Hepatic stellate cell (primary cell): ENCODE data around the gene NFIA.

ENCODE experiments used
- DNase-seq: peaks from one replicate; pipeline ENCODE4 v3.0.0; 2011; ENCODE audit warnings: low spot score

Gene NFIA

GRCh38 chr1:61332796-61333195, 250.4 kb downstream of the NFIA start:
- no peak for DNase-seq

- no peak for DNase-seq
Measured at GRCh38 chr1:61334718-61335589, 252.6 kb downstream of the NFIA start.

- no peak for DNase-seq
Measured at GRCh38 chr1:61337037-61337436, 254.7 kb downstream of the NFIA start.

GRCh38 chr1:61337441-61337951, 255.1 kb downstream of the NFIA start:
- no peak for DNase-seq

- peak; percentile 69 for DNase-seq
Measured at GRCh38 chr1:61337981-61338848, 255.9 kb downstream of the NFIA start.

DNA sequence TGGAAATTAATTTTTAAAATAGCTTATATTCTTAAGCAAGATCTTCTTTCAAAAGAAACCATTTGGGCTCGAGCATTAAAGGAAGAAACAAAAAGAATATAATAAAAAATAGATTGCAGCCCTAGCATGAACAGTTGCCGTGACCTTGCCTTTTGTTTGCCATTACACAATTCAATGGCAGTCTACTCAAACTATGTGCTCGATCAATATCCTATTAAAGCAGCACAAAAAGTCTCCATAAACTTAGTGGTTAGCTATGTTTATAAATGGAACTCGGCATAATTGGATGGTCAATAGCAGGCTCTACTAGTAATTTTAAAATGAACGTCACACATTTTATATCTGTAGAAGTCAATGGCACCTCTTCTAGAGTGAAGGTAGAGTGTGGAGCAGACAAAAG, 256.5 kb downstream of the NFIA start:
- no peak for DNase-seq

- no peak for DNase-seq
Measured at GRCh38 chr1:61341426-61341825, 259.1 kb downstream of the NFIA start.

GRCh38 chr1:61343734-61344420, 261.5 kb downstream of the NFIA start:
- DNase-seq = no peak

- DNase-seq = no peak
Measured at GRCh38 chr1:61344696-61345095, 262.3 kb downstream of the NFIA start.

DNA sequence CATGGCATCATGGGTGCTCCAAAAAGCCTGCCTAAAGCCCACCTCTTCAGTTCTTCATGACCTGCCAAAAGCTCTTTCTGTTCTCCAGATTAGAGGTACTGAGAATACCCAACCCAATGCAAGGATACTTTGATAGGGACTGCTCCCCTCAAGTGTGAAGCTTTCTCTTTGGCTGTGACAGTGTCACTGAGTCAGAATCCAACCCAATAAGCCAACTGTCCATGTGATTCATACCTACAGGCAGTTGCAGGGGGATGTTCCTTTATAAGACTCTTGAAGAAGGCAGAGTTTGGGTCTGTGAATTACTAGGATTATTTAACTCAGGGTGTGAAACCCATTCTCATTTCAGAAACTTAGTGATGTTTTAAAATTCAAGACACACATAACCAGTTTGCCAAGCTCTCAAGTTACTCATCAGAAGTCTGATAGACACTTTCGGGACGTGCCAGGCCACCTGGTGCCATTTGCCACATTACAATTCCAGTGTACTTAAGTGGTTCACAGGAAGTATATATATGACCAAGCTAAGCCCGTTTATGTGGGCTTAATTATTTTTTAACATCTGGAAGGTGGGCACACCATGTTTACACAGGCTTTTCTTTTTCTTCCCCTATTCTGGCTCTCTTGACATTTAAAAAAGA, 265.8 kb downstream of the NFIA start:
- no peak for DNase-seq

- no peak for DNase-seq
Measured at GRCh38 chr1:61352845-61353435, 270.6 kb downstream of the NFIA start.

DNA sequence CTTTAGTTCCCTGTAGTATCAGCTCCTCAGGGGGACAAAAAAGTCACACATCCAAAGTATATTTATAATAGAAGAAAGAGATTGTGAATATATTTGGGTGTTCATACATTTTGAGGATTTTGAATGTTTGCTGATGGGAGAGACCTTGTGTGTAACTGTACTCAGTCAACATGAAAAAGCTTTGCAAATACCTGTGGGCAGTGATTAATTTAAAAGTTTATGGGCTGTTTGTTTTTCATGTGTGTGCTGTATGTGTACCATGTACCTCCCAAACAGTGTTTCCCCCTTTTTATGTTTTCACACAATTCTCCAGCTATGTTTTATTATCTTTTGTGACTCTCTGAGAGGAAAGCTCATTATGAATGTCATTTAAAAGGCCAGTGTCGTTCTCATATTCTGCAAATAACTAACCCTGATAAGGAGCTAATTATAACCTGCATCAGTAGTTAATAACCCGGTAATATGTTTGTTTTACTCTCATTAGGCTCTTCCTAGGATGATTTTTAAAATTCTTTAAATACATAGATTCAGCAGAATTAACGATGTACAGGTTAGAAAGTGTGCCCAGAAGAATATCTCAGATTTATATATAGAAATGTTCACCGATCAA, 271.5 kb downstream of the NFIA start:
- DNase-seq = no peak

GRCh38 chr1:61356016-61356415, 273.7 kb downstream of the NFIA start:
- DNase-seq = no peak

- DNase-seq = no peak
Measured at GRCh38 chr1:61356995-61357394, 274.6 kb downstream of the NFIA start.

DNA sequence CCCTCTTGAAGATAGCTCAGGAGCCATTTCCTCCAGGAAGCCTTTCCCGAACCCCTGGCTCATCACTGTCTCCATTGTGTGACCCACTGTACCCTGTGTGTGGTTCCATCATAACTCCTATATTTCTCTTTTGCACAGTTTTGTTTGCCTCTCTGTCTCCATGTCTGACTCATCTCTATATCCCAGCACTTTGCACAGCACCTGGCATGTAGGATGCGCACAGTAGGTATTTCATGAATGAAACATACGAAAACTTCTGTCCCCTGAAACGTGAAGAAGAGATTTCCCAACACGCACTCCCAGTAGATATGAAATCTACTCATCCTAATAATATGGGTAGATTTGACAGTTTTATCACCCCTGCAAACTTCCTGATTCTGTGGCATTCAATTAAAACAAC, 275.2 kb downstream of the NFIA start:
- no peak for DNase-seq

- DNase-seq = no peak
Measured at GRCh38 chr1:61358770-61359455, 276.6 kb downstream of the NFIA start.

DNA sequence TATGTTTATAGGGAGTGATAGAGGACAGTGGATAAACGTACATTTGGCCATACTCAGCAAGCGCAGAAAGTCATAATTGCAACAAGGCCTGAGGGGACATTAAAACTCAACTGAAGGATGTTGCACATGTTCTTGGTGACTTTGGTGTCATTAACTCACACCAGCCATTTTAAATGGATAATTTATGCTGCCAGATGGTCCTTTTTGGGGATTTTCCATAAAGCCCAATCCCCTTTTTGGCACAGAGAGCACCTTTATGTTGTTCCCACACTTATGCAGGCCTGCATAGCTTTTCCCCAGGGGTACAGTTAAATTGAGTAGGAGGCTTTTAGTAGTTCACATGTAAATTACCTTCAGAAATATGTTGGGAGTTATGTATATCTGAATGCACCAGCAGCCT, 279.6 kb downstream of the NFIA start:
- no peak for DNase-seq

- DNase-seq = no peak
Measured at GRCh38 chr1:61362351-61362750, 280.0 kb downstream of the NFIA start.

DNA sequence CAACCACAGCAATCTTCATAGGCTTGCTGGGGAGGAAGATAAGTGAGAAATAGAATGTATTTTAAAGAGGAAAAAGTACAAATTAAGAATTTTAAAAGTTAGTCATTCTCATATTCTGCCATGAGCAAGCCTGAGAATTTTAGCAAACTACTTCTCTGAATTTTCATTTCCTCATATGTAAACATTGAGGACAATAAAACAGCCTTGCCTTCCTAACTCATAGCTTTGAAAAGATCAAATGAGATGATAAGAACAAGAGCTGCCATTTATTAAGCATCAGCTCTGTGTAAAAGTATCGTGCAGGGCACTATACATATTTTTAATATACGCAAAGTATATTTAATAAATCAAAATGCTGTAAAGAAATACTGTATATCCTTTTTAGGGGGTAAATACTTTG, 286.0 kb downstream of the NFIA start:
- no peak for DNase-seq

- DNase-seq = no peak
Measured at GRCh38 chr1:61368876-61369275, 286.5 kb downstream of the NFIA start.
